ENCODE measurements around the gene CACNA2D3. TPM values are rescaled to one million over a fixed set of nuclear protein-coding genes. Genes with fewer than 3 reads are reported as not detected.
A peak's percentile ranks its signal among the peaks of the same experiment; 100 is the strongest.

The CACNA2D3 gene
- 1 to 10 TPM; 1.2 to 2.4 TPM for total RNA-seq
- 1 to 10 TPM in 1 of 2 donors, under 1 TPM in 1; 0.72 to 1.8 TPM for polyA plus RNA-seq
- long read RNA-seq, donor 1, partial matches to known transcripts = 0 of 1 reads
- long read RNA-seq, donor 1, other reads (novel, unspliced or antisense) = 1 of 1 reads
- long read RNA-seq, donor 2, partial matches to known transcripts = 2 of 6 reads
- long read RNA-seq, donor 2, other reads (novel, unspliced or antisense) = 4 of 6 reads

- peak; percentile 73 for ATAC-seq (ENCODE audit: low FRiP score)
- H3K36me3 ChIP-seq (ENCODE audit: control insufficient read depth in 1 of 2, insufficient read depth in 2 of 2, low read length in 1 of 2) = no peaks in the 10 kb centered on the region
- H3K9me3 ChIP-seq (ENCODE audit: control insufficient read depth, low read length) = no peaks in the 10 kb centered on the region
- no peak within 1 kb of the TSS for H3K27ac ChIP-seq (ENCODE audit: low read depth in 1 of 2, low read length in 2 of 2)
- DNase-seq = no peak
- 0 to 1% methylated on average over 36 to 100 of the region's 100 CpGs for WGBS, 2 donors
- no peaks in the 10 kb centered on the region for H3K27me3 ChIP-seq (ENCODE audit: control insufficient read depth in 1 of 2, insufficient read depth in 2 of 2, low read length in 1 of 2)
- intact Hi-C loops (cut with DNase I) = no loop called here
- H3K4me1 ChIP-seq (ENCODE audit: control insufficient read depth in 1 of 2, insufficient read depth in 2 of 2, low read length in 2 of 2) = no peaks in the 10 kb centered on the region
- peak within 1 kb of the TSS; percentile 48 to 65 for H3K4me3 ChIP-seq (ENCODE audit: low read length in 2 of 2)
Observed at GRCh38 chr3:54122324-54123002, at the start of gene CACNA2D3. TSS of gene CACNA2D3 (plus strand) at chr3:54122552.

DNA sequence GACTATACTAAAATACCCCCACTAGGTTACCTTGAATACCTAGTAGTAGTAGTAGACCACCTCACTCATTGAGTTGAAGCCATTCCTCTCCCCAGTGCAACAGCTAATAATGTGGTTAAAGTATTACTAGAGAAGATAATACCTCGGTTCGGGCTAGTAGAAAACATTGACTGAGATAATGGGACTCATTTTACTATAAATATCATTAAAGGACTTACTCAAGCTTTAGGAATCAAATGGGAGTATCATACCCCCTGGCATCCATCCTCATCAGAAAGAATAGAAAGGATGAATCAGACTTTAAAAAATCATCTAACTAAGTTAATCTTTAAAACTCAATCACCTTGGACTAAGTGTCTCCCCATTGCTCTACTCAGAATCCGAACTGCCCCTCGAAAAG is 49.0 kb upstream of the CACNA2D3 start:
- no peaks in the 10 kb centered on the region for H3K27me3 ChIP-seq (ENCODE audit: control insufficient read depth in 1 of 2, insufficient read depth in 2 of 2, low read length in 1 of 2)
- ATAC-seq (ENCODE audit: low FRiP score) (no peak), DNase-seq (no peak)
- no peak overlapping the region for H3K4me3 ChIP-seq (ENCODE audit: low read length in 2 of 2)
- intact Hi-C loops (cut with DNase I) = no loop called here
- no peak overlapping the region for H3K27ac ChIP-seq (ENCODE audit: low read depth in 1 of 2, low read length in 2 of 2)
- WGBS, 2 donors = 84 to 88% methylated on average over 4 of the region's 4 CpGs
- H3K36me3 ChIP-seq (ENCODE audit: control insufficient read depth in 1 of 2, insufficient read depth in 2 of 2, low read length in 1 of 2) = no peaks in the 10 kb centered on the region
- no peaks in the 10 kb centered on the region for H3K4me1 ChIP-seq (ENCODE audit: control insufficient read depth in 1 of 2, insufficient read depth in 2 of 2, low read length in 2 of 2)
- peaks cover 11% of the 10 kb centered on the region for H3K9me3 ChIP-seq (ENCODE audit: control insufficient read depth, low read length)

- Histone ChIP-seq H3K4me1 (ENCODE audit: control insufficient read depth in 1 of 2, insufficient read depth in 2 of 2, low read length in 2 of 2) (no peaks in the 10 kb centered on the region), H3K4me3 (ENCODE audit: low read length in 2 of 2) (no peak overlapping the region), H3K36me3 (ENCODE audit: control insufficient read depth in 1 of 2, insufficient read depth in 2 of 2, low read length in 1 of 2) (no peaks in the 10 kb centered on the region), H3K27me3 (ENCODE audit: control insufficient read depth in 1 of 2, insufficient read depth in 2 of 2, low read length in 1 of 2) (no peaks in the 10 kb centered on the region), H3K27ac (ENCODE audit: low read depth in 1 of 2, low read length in 2 of 2) (no peak overlapping the region), H3K9me3 (ENCODE audit: control insufficient read depth, low read length) (no peaks in the 10 kb centered on the region)
- ATAC-seq (ENCODE audit: low FRiP score) (no peak), DNase-seq (no peak)
- 41 to 42% methylated on average over 4 of the region's 4 CpGs for whole genome bisulfite sequencing, 2 donors
- intact Hi-C loops (cut with DNase I) = no loop called here
Observed at GRCh38 chr3:54079314-54079713, 43.0 kb upstream of the CACNA2D3 start.

DNA sequence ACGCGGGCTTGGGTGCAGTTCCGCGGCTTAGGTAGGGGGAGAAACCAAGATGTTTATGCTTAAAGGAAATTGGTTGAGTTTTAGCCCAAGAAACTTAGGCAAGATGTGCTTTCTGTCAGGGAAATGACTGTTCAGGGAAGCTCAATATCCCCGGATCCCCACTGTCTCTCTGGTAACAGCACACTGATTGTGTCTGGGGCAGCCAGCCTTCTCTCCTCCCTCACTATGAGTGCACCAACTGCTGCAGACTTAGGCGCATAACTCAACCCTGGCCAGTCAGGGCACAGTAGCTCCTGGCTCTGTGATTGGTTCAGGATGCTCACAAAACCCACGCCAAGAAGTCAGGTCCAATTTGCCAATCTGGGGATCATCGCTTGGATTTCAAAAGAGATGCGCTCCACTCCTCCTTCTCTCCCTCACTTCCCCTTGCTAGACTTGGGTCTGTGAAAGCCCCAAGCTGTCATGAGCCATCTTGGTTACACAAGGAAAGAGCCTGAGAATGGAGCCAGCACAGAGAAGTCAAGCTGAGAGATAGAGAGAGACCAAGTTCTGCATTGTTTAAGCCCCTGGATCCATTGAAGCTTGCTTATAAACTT is 42.5 kb upstream of the CACNA2D3 start:
- Histone ChIP-seq H3K27me3 (ENCODE audit: control insufficient read depth in 1 of 2, insufficient read depth in 2 of 2, low read length in 1 of 2) (no peaks in the 10 kb centered on the region), H3K9me3 (ENCODE audit: control insufficient read depth, low read length) (no peaks in the 10 kb centered on the region), H3K36me3 (ENCODE audit: control insufficient read depth in 1 of 2, insufficient read depth in 2 of 2, low read length in 1 of 2) (no peaks in the 10 kb centered on the region), H3K4me1 (ENCODE audit: control insufficient read depth in 1 of 2, insufficient read depth in 2 of 2, low read length in 2 of 2) (no peaks in the 10 kb centered on the region), H3K27ac (ENCODE audit: low read depth in 1 of 2, low read length in 2 of 2) (no peak overlapping the region), H3K4me3 (ENCODE audit: low read length in 2 of 2) (no peak overlapping the region)
- intact Hi-C loops (cut with DNase I) = no loop called here
- DNase-seq (no peak), ATAC-seq (ENCODE audit: low FRiP score) (no peak)
- WGBS, 2 donors = 55 to 56% methylated on average over 9 of the region's 9 CpGs

GRCh38 chr3:54083921-54084320 is 38.4 kb upstream of the CACNA2D3 start:
- H3K4me3 ChIP-seq (ENCODE audit: low read length in 2 of 2) = no peak overlapping the region
- intact Hi-C loops (cut with DNase I) = no loop called here
- ATAC-seq (ENCODE audit: low FRiP score) = no peak
- H3K27me3 ChIP-seq (ENCODE audit: control insufficient read depth in 1 of 2, insufficient read depth in 2 of 2, low read length in 1 of 2) = no peaks in the 10 kb centered on the region
- WGBS, 2 donors = 52 to 61% methylated on average over 4 of the region's 4 CpGs
- DNase-seq = no peak
- H3K9me3 ChIP-seq (ENCODE audit: control insufficient read depth, low read length) = no peaks in the 10 kb centered on the region
- no peaks in the 10 kb centered on the region for H3K36me3 ChIP-seq (ENCODE audit: control insufficient read depth in 1 of 2, insufficient read depth in 2 of 2, low read length in 1 of 2)
- H3K27ac ChIP-seq (ENCODE audit: low read depth in 1 of 2, low read length in 2 of 2) = no peak overlapping the region
- H3K4me1 ChIP-seq (ENCODE audit: control insufficient read depth in 1 of 2, insufficient read depth in 2 of 2, low read length in 2 of 2) = no peaks in the 10 kb centered on the region

GRCh38 chr3:54085936-54086335 is 36.4 kb upstream of the CACNA2D3 start:
- Histone ChIP-seq H3K36me3 (ENCODE audit: control insufficient read depth in 1 of 2, insufficient read depth in 2 of 2, low read length in 1 of 2) (no peaks in the 10 kb centered on the region), H3K4me1 (ENCODE audit: control insufficient read depth in 1 of 2, insufficient read depth in 2 of 2, low read length in 2 of 2) (no peaks in the 10 kb centered on the region), H3K27me3 (ENCODE audit: control insufficient read depth in 1 of 2, insufficient read depth in 2 of 2, low read length in 1 of 2) (no peaks in the 10 kb centered on the region), H3K4me3 (ENCODE audit: low read length in 2 of 2) (no peak overlapping the region), H3K9me3 (ENCODE audit: control insufficient read depth, low read length) (no peaks in the 10 kb centered on the region), H3K27ac (ENCODE audit: low read depth in 1 of 2, low read length in 2 of 2) (no peak overlapping the region)
- ATAC-seq (ENCODE audit: low FRiP score) (no peak), DNase-seq (no peak)
- WGBS, 2 donors = 74 to 75% methylated on average over 6 of the region's 6 CpGs
- intact Hi-C loops (cut with DNase I) = no loop called here

DNA sequence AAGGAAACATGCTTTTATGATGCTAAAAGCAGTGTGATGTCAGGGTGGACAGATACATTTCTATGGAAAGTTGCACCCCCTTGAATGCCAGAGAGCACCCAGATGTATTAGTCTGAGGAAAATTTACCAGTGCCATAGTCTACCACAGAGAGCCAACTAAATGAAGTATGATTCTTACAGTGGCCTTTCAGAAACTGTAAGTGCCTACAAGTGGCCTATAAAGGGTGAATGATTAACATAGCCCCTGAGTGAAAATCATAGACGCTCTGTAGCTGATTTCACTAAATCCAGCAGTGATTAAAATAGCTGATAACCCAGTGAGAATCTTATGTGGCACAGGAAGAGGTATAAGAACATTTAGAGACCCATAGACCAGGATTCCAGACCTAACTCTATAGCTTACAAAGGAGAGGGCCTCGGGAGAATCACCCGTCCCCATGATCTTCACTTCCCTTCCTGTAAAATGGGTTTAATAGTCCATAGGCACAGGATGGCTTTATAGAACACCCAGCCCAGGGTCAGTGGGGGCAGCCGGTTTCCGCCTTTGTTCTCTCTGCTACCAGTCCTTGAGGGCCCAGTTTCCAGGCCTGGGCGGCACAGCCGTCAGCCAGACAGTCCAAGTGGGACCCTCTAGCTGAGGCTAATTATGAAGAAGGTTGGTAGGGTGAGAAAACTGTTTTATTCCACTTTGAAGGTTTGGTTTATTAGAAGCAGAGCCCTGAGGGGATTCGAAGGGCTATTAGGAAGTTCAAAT is 35.5 kb upstream of the CACNA2D3 start:
- Histone ChIP-seq H3K9me3 (ENCODE audit: control insufficient read depth, low read length) (no peaks in the 10 kb centered on the region), H3K27ac (ENCODE audit: low read depth in 1 of 2, low read length in 2 of 2) (no peak overlapping the region), H3K36me3 (ENCODE audit: control insufficient read depth in 1 of 2, insufficient read depth in 2 of 2, low read length in 1 of 2) (no peaks in the 10 kb centered on the region), H3K4me3 (ENCODE audit: low read length in 2 of 2) (no peak overlapping the region), H3K4me1 (ENCODE audit: control insufficient read depth in 1 of 2, insufficient read depth in 2 of 2, low read length in 2 of 2) (no peaks in the 10 kb centered on the region), H3K27me3 (ENCODE audit: control insufficient read depth in 1 of 2, insufficient read depth in 2 of 2, low read length in 1 of 2) (no peaks in the 10 kb centered on the region)
- WGBS, 2 donors = 90 to 94% methylated on average over 8 of the region's 8 CpGs
- no peak for DNase-seq
- intact Hi-C loops (cut with DNase I) = no loop called here
- ATAC-seq (ENCODE audit: low FRiP score) = no peak

DNA sequence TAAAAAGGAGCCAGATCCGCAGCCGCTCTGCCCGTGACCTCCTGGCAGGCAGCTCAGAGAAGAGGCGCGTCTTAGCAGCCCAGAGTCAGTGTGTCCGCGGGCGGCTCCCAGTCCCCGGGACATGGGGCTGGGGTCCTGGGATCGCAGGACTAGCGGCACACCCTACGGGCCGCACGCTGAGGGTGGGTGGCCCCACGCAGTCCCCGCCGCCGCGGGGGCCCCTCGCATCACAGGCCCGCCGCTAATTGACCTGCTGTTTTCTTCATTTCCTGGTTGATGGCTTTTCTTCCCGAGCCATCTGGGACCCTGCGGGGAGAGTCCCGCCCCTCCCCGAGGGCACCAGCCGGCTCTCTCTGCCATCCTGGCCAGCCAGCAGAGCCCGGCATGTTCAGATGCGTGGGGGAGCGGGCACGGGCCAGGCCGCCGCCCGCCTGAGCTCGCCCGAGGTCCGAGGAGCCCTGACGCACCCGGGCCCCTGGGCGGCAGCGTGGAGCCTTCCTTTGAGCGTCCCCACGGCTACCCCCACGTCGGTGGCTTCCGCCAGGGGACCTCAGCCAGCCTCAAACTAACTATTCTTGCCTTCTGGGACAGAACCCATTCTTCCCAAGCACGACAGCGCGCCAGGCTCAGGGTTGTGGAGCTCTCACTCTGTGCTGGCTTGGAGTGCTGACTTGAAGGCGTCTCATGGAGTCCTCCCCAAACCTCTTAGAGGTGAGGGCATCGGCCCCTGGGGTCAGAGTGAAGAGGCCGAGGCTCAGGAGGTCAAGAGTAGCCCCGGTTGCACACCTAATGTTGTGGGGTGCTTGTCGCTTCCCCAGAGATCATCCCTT is 34.6 kb upstream of the CACNA2D3 start:
- intact Hi-C loops (cut with DNase I) = no loop called here
- ATAC-seq (ENCODE audit: low FRiP score) (peak; percentile 57), DNase-seq (no peak)
- no peaks in the 10 kb centered on the region for H3K4me1 ChIP-seq (ENCODE audit: control insufficient read depth in 1 of 2, insufficient read depth in 2 of 2, low read length in 2 of 2)
- no peaks in the 10 kb centered on the region for H3K9me3 ChIP-seq (ENCODE audit: control insufficient read depth, low read length)
- H3K36me3 ChIP-seq (ENCODE audit: control insufficient read depth in 1 of 2, insufficient read depth in 2 of 2, low read length in 1 of 2) = no peaks in the 10 kb centered on the region
- WGBS, 2 donors = 17 to 23% methylated on average over 39 to 54 of the region's 54 CpGs
- no peak overlapping the region for H3K27ac ChIP-seq (ENCODE audit: low read depth in 1 of 2, low read length in 2 of 2)
- no peaks in the 10 kb centered on the region for H3K27me3 ChIP-seq (ENCODE audit: control insufficient read depth in 1 of 2, insufficient read depth in 2 of 2, low read length in 1 of 2)
- no peak overlapping the region for H3K4me3 ChIP-seq (ENCODE audit: low read length in 2 of 2)
